Measurements from ENCODE around the gene TEX261.

- no peak for TF ChIP-seq GATA2 (IDR thresholded peaks at IDR 0.05; ENCODE audit: low read depth, low read length)
- TF ChIP-seq GATA3 (IDR thresholded peaks at IDR 0.05; ENCODE audit: low read depth, low read length): no peak
Measured at GRCh38 chr2:71004857-71005256, 10.2 kb upstream of the TEX261 start.

All from SH-SY5Y (cell line).